Stimulated activated CD8-positive, alpha-beta memory T cell treated with anti-CD3 and anti-CD28 coated beads, Interleukin-12 subunit alpha, Interleukin-12 subunit beta, amount 100 ng/mL, for 24 hours (primary cell): ENCODE measurements around the gene DDAH2.
A peak's percentile ranks its signal among the peaks of the same experiment; 100 is the strongest.

Experiments
- DNase-seq: peaks from one replicate; pipeline ENCODE4 v3.0.0-alpha.2; 2020; ENCODE audit errors: extremely low read depth

DDAH2 gene

GRCh38 chr6:31730631-31731086, 1.6 kb upstream of the DDAH2 start:
- DNase-seq = no peak

DNA sequence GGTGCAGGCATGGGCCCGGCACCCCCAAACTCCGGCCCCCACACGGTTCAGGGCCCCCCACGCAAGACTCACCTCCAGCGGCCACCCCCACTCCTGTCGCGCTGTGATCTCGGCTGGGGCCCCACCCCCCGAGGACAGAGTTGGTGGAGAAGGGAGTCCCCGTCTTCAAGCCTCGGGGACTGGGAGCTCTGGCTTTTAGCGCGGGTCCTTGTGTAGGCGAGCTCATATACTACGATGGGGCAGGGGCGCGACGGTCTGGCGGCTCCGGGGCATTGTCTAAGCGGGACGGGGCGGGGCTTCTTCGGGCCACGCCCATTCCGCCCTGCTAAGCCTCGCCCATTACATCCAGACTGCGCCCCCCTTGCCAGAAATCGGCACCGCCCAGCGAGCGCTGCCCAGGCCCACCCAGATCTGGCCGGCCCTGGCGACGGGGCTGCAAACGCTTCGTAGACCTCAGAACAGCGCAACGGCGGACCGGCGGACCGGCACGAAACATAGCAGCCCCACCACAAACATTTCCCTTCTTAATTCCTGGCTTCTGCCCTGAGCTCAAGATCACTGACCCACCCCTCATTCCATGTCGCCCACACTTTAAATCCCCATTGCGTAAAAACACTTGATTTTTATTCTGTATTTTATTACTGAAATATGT, 1.0 kb upstream of the DDAH2 start:
- peak; percentile 40 for DNase-seq

DNA sequence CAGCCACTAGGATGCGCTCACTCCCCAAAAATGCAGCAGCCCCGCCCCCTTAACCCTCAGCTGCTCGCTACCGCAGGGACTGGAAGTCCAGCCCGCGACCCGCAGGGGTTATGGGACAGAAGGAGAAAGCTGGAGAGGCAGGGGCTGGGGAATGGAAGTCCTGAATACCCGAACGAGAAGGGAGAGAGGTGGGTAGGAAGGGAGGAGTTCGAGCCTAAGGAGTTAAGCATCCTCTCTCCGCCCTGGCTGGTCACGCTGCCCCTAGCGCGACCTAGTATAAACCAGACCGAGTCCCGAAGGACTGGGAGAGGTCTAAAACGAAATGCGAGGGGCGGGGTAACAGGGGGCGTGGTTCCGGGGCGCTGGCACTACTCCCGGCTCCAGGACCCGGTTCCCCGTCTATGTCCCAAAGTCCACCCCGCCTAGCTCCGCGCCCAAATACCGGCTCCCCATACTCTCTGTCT, 448 bp upstream of the DDAH2 start:
- DNase-seq = peak; percentile 33

DNA sequence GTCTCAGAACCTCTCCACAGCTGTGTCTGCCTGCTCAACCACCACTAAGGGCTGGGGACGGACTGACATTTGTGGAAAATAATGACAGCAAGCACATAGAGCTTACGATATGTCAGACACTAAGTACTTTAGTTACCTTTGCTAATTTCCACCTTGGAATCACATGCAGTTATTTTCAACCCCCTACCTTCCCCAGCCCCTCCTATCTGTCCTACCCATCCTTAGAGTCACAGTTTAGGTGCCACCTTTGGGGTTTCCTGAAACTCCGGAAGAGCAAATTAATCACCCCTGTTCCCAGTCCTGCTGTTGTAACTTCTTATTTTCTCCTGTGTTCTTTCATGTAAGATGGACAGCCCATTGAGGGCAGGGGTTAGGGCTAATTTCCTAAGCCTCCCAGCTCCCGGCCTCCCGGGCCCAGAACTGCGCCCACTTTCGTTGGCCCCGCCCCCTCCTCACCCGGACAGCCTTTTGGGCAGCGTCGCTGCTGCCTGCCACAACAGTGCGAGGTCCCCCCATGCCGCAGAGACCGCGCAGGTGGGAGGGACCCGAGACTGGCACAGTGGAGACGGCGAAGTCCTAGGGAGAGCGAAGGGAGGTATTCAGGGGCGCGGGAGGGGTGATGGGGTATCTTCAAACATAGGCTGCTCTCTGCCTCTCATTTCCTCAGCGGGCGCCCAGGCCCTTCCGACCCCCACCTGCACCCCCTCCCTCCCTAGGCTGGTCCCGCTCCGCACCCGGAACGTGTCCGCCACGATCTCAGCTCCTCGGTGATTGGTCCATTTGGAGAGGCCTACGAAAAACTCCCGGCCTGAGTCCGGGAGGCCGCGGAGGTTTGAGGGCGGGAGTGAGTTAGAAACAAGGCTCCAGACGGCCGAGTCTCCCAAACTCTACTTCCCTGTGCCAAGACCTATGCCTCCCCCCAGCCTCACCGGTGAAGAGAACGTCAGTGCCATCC, 1.1 kb downstream of the DDAH2 start:
- no peak for DNase-seq

- no peak for DNase-seq
Observed at GRCh38 chr6:31727034-31727716, 1.9 kb downstream of the DDAH2 start.

DNA sequence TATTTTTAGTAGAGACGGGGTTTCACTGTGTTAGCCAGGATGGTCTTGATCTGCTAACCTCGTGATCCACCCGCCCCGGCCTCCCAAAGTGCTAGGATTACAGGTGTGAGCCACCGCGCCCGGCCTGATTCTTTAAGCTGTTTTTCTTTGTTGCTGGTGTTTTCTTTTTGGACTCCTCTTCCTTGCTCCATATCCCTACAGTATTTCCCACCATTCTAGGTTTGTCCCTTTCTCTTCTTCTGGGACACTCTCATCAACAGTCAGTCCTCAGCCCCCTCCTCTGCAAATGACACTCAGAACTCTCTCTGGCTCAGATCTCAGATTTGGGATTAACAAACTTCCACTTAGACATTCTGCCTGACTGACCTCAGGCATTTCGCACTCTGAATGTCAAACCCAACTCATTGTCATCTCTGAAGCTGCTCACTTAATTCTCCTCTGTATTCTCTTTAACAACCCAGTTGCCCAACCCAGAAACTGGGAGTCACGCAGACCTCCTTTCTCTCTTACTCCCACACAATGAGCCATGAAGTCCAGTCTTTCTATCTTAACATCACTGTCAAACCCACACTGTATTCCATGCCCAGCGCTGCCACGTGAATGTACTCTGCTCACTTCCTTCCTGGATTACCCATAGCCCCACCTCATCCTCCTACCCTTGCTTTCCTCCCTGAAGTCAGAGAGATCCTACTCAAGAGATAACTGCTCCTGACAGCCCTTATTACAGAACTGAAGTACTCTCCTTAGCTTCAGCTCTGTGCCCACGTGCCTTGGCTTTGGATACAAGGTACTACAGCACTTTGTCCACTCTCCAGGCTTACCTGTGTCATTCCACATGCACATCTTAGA, 3.4 kb downstream of the DDAH2 start:
- DNase-seq = no peak

GRCh38 chr6:31723980-31724691, 5.0 kb downstream of the DDAH2 start:
- DNase-seq = no peak

DNA sequence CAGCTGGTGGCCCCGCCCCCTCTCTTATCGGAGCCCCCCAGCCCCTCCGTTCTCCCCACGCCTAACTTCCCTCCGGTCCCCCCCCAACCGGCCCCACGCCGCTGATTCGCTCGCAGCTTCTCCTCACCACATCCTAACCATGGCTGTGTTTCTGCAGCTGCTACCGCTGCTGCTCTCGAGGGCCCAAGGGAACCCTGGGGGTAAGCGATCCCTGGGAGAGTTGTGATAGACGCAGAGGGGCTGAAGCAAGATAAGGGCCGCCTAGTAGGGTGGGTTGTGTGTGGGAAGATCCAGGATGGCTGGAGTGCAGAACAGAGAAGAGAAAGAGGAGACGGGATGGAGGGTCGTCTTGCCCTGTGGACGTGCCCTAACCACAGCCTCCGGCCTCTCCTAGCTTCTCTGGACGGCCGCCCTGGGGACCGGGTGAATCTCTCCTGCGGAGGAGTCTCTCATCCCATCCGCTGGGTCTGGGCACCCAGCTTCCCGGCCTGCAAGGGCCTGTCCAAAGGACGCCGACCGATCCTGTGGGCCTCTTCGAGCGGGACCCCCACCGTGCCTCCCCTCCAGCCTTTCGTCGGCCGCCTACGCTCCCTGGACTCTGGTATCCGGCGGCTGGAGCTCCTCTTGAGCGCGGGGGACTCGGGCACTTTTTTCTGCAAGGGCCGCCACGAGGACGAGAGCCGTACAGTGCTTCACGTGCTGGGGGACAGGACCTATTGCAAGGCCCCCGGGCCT, 5.7 kb downstream of the DDAH2 start, which contains the start of gene MPIG6B:
TSS of gene MPIG6B (plus strand) at position 129 of the 735 bp plus-strand sequence. CDS start at position 140, 11 bp downstream.
- no peak for DNase-seq

- no peak for DNase-seq
Observed at GRCh38 chr6:31722173-31722572, 6.9 kb downstream of the DDAH2 start.

DNA sequence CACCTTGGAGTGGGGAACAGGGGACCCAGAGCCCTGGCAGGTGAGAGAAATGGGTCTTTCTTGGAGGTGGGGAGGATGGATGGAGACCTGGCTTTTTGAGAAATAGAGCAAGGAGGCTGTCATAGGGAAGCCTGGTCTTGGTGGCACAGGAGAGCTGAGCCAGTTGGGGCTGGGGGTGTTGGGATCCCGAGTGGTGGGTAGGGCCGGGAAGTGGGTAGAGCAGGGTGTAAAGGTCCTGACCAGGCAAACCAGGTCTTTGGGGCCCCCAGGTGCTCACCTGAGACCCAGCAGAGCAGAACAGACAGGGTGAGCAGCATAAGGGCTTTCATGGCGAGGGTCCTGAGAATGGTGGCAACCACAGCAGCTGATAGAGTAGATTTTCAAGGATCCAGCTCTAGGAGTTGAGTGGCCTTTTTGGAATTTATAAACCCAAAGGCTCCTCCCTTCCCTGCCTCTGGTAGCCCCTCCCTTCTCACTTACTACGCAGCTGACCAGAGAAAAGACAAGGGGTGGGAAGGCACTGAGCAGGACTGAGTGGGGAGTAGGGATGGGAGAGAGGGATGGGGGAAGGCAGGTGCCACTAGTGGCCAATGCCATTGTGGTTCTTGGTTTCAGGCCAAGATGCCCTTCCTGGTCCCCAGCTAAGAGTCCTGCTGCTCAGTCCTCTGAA, 7.6 kb downstream of the DDAH2 start, which contains the start of gene LY6G6C:
TSS of gene LY6G6C (minus strand) at position 396 of the 670 bp plus-strand sequence. CDS start at position 329, 67 bp downstream.
- DNase-seq = no peak

GRCh38 chr6:31720196-31720770, 8.8 kb downstream of the DDAH2 start:
- DNase-seq = no peak

DNA sequence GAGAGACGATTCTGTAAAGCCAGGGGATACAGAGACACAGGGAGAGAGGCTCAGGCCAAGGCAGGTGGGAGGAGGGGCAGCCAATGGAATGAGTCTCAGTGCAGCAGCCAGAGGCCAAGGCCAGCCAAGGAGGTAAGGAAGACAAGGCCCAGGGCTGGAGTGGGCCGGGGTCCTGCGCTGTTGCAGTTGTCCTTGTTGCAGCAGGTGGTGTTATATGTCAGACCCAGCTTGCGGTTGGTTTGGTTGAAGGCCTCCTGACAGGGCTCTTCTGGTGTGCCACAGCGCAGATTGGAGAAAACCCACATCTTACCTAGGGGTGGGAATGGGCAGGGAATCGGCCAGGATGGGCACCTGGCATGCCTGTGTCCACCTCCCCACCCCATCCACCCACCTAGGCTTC, 10.1 kb downstream of the DDAH2 start:
- no peak for DNase-seq

DNA sequence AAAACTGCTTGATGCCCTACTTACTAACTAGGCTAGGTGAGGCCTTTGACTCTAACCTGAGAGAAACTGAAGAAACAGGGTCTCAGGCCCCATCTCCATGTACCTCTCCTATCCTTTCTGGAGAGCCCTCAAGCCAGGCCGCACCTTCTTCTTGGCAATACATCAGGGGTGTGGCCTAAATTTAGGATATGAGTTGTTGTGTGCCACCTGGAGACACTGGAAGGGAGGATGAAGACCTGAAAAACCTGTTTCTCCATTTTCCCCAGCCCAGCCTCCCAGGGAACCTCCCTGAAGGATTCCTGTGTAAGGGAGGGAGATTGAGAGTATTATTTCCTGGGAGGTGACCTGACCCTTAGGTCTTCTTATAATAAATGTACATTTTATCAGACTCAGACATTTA, 10.8 kb downstream of the DDAH2 start:
- DNase-seq = no peak

- DNase-seq = no peak
Observed at GRCh38 chr6:31717499-31718222, 11.4 kb downstream of the DDAH2 start.

DNA sequence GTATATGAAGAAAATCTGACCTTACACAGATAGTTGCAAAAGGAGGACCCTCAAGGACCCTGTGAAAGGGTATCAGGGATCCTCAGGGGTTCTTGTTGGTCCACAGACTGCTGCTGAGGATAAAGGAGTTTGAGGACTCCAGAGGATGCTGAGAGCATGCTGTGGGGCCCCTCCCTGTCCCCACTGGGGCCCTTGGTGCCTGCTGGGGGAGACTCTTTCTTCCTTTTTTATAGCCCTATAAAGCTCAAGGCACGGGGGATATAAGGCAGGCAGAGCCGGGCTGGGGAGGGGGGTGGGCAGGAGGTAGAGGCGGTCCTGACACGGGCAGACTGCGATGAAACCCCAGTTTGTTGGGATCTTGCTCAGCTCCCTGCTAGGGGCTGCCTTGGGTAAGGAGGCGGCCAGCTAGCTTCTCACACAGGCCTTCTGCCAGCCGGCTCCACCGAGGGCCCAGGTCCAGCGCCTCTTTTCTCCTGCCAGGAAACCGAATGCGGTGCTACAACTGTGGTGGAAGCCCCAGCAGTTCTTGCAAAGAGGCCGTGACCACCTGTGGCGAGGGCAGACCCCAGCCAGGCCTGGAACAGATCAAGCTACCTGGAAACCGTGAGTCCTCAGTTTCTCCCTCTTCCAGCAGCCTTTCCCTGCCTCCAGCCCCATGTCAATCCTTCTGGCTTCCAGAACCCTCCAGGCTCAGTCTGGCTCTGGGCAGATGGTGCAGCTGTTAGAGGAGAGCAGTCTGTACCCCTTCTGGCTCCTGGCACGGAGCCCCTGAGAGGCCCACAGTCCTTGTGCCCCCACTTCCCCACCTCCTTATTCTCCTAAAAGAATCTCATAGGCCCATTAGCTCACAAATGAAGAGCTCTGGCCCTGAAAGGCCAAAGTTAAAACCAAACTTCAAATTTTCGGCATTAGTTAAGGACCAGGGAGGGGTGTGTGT, 13.8 kb downstream of the DDAH2 start, which contains the start of gene LY6G6D:
TSS of gene LY6G6D (plus strand) at position 327 of the 937 bp plus-strand sequence. CDS start at position 335, 8 bp downstream.
- no peak for DNase-seq

DNA sequence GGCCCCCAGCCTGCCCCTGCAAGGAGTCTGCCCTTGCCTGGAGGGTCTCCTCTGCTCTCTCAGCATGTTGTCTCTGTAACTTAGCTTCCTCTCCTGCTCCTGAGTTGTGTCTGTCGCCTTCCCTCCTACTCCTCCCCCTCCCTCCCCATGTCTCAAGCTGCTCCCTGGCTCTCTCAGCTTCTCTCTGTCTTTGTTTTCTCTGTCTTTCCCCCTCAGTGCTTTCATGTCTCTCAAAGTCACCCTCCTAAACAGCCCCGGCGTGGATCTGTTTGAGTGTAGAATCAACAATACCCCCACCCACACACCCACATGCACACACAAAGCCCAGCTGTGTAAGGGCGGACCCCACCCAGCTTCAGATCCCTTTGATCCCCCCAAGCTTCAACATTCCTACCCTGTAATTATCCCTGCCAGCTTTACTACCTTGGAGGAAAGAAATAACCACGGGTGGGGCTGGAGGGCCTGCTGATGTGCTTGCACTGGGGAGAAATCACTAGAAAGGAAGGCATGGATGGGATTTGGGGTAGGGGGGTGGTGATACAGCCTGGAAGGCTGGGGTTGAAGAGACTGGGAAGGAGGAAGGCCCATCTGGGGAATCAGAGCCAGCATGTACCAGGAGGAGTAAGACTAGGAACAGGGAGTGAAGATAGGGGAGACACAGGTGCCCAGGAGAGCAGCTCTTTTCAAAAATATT, 15.0 kb downstream of the DDAH2 start:
- no peak for DNase-seq
